ENCODE measurements around the gene CCDC90B.

The CCDC90B gene

GRCh38 chr11:83294208-83294607, 8.0 kb upstream of the CCDC90B start:
- TF ChIP-seq, protein P1, sequence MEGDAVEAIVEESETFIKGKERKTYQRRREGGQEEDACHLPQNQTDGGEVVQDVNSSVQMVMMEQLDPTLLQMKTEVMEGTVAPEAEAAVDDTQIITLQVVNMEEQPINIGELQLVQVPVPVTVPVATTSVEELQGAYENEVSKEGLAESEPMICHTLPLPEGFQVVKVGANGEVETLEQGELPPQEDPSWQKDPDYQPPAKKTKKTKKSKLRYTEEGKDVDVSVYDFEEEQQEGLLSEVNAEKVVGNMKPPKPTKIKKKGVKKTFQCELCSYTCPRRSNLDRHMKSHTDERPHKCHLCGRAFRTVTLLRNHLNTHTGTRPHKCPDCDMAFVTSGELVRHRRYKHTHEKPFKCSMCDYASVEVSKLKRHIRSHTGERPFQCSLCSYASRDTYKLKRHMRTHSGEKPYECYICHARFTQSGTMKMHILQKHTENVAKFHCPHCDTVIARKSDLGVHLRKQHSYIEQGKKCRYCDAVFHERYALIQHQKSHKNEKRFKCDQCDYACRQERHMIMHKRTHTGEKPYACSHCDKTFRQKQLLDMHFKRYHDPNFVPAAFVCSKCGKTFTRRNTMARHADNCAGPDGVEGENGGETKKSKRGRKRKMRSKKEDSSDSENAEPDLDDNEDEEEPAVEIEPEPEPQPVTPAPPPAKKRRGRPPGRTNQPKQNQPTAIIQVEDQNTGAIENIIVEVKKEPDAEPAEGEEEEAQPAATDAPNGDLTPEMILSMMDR (conservative IDR thresholded peaks at IDR 0.05): no peak
- H3K27ac ChIP-seq: no peak overlapping the region

DNA sequence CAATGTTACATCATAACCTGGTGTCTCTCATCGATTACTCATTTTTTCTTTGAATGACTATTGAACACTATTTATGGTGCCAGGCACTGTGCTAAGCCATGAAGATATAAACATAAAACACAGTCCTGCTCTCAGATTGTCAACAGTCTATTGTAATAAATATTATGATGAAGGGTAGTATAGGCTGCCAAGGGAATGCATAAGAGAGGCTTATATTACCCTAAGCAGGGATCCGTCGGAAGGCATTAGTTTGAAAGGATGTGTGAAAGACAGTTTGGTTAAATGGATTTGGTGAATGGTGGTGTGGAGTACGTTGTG, 7.2 kb upstream of the CCDC90B start:
- TF ChIP-seq, protein P1 (conservative IDR thresholded peaks at IDR 0.05): no peak
- no peak overlapping the region for H3K27ac ChIP-seq

DNA sequence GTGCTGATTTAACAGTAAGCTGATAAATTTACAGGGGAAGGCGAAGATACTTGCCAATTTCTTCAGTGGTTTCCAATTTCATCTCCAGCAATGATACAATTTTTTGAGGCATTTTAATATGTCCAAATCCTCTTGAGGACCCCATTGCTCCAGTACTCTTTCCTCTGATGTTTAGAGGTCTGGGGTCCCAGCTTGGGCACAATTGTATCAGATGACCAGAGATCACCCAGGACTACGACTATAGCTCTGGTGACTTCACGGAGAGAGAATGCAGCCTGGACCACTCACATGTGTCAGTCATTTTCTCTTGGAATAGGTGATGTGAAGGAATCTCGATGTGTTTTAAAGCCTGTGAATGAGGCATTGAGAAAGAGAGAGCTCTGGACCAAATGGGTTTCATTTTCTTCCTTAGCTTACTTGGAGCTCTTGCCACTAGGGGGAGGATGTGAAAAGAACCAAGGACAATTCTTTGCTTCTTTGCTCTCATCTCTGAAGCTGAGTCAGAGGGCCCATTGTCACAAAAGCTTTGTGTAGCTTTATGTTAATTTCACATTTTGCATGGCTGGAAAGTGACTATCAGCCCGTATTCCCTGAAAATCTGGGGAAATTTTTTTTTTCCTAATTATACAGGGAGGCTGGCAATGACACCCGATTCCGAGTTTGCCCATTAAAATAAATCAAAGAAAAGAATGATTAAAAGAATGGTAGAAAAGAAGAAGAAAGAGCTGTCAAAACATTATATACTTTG, 6.7 kb upstream of the CCDC90B start:
- TF ChIP-seq, protein P1 (conservative IDR thresholded peaks at IDR 0.05): peak; percentile 88
- no peak overlapping the region for H3K27ac ChIP-seq

DNA sequence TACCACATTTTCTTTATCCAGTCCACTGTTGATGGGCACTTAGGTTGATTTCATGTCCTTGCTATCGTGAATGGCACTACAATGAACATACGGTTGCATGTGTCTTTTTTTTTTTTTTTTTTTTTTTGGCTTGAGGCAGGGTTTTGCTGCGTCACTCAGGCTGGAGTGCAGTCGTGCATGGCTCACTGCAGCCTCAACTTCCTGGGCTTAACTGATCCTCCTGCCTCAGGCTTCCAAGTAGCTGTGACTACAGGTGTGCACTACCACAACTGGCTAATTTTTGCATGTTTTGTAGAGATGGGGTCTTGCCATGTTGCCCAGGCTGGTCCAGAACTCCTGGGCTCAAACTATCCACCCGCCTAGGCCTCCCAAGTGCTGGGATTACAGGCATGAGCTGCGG, 1.5 kb upstream of the CCDC90B start:
- TF ChIP-seq, protein P1 (conservative IDR thresholded peaks at IDR 0.05): no peak

DNA sequence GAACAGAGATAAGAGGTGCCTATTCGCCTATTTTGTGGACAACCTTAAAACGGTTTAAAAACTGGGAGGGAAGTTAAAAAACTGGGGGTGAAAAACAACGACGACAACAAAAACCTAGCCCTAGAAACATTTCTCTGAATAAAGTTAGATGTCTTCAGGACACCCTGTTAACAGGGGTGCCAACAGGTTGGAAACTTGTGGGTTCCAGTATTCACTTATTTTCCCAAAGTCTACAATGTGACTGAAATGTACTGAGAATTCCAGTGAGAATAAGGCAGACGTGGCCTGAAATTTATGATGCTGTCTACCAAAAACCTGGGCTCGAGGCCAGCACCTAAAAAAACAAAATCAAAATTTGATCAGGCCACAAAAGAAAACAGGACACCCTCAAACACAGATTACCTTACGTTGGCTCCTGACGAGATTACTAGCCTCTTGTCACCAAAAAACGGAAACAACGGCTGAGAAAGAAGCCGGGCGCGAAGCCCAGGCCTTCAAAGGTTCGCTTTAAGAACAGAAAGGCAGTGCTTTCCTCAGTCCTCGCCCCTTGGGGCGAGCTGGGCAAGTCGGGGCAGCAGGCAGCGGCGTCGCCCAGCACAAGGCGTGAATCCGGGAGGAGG, 906 bp downstream of the CCDC90B start:
- H3K27ac ChIP-seq: peak overlapping the region; percentile 91
- TF ChIP-seq, protein P1 (conservative IDR thresholded peaks at IDR 0.05): no peak

More for the DNA sequence above, 1.5 kb upstream of the CCDC90B start:
- no peak overlapping the region for H3K27ac ChIP-seq

DNA sequence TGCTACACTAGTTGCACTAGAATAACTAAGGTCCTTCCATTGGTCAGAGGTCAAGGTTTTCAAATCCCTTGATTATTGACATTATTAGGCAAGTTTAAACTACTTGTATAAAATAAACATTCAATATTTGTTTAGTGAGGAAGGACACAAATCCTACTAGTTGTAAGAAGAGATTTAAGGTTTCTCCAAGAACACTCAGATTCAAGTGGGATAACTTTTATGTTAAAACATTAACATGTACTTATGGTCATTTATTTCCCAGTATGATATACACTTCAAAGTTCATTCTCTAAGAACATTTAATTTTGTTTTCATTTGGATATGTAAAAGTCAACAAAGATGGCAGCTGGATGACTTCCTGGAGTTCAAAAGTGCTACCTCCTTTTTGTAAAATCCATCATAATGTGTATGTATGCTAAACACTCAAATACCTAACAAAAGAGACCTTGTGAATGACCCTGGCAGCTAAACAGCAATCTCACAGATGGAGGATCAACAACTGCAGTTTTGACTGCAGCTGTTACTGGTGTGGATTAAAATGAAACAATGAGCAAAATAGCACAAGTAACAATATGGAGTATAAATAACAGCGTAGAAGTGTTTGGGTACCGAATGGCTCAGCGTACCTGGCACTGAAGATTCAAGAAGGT, 1.5 kb downstream of the CCDC90B start:
- peak overlapping the region; percentile 91 for H3K27ac ChIP-seq
- TF ChIP-seq, protein P1 (conservative IDR thresholded peaks at IDR 0.05): no peak

- TF ChIP-seq, protein P1 (conservative IDR thresholded peaks at IDR 0.05): no peak
- H3K27ac ChIP-seq: peak overlapping the region; percentile 91
These were observed 4.0 kb downstream of the CCDC90B start for GRCh38 chr11:83282084-83282716.
